NCI-H345 treated with DMSO at 0.1 percent for 48 hours (cell line): Measurements from ENCODE around the gene MAD1L1.
"Not testable (repeated sequence)": the region's sequence is repeated elsewhere in the genome, so short reads cannot be mapped to it uniquely, and the experiment has no call there.

Experiments
- DNase-seq: peaks from one replicate; lab custom pipeline; 2025; ENCODE audit not compliant: unreplicated experiment; lab: John Stamatoyannopoulos, UW

Gene MAD1L1

DNA sequence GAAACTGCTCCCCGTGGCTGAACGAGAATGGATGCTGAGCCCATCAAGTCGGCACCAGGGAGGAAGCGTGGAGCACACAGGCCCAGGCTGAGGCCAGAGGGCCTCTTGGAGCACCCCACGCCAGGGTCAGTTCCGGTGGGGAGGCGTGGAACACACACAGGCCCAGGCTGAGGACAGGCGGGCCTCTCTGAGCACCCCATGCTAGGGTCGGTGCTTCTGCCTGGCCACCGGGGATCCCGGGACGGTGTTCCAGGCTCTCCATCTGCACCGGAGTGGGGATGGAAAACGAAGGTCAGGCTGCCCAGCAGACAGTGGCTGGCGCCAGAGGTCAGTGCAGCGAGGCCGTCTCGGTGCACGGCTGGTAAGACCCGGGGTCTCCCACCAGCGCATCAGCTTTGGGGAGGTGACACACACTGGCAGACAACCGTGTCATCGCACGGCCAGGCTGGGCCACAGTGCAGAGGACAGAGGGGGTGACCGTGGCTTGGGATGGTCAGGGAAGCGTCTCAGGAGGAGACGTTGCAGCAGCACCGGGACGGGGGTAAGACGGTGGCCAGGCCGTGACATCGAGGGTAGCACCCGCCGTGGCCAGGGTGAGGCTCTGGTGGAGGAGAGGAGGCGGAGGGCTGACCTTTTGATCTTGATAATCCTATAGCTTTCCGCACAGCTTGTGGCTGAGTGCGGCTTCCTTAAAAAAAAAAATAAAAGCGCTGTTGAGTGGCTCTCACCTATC, 358.7 kb downstream of the MAD1L1 start:
- DNase-seq: no peak

DNA sequence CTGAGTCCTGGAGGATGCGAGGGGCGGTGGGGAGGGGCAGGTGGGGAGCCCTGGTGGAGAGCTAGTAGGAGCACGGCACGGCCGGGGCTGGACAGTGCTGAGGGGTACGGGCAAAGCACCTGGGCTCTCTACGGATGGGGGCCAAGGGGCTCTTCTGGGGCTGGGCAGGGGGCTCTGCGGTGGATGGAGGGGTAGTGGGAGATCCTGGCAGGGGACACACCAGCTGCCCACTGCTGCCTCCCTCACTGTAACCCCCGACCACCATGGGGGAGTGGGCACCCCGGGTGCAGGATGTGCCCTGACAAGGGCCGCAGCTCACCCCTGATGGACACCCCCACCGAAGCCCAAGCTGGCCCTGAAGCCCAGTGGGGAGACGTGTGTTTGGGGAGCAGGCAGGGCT, 359.3 kb downstream of the MAD1L1 start:
- DNase-seq: no peak

GRCh38 chr7:1873070-1873405, 359.7 kb downstream of the MAD1L1 start:
- DNase-seq: no peak

DNA sequence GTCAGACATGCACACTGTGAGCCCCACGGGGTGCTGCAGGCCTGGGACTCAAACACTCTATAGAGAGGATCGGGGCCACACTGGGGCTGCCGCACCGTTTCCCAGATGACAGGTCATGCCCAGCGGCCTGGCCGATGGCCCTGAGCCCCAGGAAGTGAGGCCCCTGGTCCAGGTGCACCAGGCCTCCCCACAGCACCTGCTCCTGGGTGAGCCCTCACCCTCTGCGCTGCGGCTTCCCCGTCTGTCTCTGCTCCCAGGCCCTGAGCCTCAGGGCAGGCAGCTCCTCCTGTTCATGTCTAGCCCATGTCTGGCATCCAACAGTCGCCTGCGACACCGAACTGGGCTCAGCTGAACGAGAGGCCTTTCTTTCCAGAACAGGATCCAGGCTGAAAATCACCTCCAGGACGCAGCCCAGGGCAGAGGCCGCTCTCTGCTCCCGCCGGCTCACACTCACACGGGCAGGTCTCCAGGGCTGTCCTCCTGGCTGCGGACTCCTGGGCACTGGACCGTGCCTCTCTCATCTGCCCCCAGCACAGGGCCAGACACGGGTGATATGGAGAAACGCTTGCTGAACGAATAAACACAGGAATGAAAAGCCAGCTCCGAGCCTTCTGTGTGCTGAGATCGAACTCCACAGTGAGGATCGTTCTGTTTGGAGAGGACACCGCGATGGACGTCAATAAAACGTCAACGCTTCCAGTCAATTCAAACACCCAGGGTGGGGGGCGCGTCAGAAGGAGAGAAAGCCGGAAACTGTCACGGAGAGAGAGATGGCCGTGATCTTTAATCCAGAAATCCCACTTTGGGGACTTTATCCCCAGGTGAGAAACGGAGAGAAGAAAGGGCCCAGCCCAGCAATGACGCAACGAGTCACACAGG, 360.3 kb downstream of the MAD1L1 start:
- no peak for DNase-seq

DNA sequence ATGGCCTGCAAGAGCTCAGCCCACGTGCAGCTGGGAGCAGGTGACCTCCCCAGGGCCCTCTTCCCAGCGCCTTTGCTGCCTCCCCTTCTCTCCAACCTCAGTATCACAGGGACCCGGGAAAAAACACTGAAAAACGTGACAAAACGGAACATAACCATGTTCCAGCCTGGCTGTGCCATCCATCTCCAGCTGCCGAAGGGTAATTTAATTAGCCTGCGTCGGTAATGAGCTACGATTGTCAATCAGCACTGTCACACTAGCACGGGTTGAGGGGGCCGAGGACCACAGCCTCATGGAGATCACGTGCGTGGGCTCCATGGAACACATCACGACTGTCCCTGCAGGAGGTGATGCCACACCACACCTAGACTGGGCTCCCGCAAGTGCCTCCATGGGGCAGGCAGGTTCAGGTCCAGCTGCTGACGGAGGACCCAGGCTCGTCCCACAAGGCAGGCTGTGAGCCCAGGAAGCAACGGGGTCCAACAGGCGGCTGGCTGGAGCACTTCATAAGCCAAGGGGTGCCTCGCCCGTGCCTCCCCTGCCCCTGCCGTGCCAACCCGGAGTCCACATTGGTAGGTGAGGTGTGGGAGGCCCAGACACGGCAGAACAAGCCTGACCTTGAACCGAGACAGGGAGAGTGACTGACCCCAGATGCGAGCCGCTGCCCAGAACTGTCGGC, 363.2 kb downstream of the MAD1L1 start:
- DNase-seq: no peak

DNA sequence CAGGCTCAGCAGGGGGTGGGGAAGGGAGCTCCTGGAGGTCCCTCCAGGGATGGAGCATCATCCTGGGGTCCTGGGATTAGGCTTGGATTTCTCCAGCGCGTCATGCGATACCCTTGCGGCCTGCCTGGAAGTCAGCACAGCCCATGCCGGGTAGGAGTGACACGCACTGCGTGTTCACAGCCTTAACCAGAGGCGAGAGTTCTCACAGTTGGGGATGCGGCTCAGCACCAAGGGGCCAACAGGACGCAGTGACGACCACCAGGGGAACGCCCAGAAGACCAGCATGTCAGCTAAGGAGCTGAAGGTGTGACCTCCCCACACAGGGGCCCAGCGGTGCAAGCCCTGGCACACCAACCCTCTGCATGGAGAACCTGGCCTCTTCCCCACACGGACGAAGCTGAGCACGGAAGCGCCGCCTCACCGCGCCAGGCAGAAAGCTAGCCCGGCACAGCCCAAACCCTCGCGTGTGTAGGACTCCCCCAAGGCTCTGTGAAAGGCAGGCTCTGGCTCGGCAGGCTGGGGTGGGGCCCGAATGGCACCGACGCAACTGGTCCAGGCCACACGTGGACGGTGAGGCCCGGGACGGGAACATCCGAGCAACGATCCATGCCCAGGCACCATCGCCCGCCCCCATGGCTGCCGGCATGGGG, 364.1 kb downstream of the MAD1L1 start:
- no peak for DNase-seq

DNA sequence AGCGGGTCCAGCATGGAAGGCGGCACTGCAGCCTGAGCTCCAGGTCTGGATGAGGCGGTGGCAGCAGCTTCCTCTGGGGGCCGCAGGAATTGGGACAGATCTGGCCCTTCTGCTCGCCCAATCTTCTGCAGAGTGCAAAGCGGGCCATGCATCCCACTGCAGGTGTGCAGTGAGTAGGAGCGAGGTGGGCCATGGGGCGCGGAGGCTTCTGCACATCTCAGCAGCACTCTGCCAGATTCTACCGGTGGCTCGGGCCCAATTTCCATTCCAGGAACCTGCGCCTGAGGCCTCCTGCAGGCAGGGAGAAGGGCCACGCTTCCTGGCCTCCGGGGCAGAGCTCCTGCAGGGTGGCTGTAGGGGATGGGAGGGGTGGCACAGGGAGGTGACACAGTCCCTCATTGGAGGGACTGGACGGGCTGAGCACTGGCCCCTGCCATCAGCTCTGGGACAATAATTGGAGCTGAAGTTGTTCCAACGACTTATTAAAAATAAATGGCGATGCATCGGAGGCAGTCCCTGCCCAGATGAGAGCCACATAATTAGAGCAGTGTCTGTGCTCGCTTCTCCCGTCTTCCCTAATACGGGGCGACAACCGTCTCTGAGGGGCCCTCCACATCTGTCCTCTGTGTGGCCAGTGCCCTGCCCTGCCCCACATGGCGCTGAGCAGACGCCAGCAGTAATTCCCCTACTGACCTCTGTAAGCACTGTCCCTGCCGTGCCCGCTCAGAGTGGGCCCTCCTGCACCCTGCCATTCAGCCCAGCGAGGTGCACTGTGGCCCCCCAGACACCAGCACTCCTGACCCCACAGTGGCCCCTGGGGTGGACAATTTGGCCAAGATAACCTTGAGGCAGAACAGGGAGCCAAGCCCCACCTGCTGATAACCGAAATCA, 365.1 kb downstream of the MAD1L1 start:
- no peak for DNase-seq

DNA sequence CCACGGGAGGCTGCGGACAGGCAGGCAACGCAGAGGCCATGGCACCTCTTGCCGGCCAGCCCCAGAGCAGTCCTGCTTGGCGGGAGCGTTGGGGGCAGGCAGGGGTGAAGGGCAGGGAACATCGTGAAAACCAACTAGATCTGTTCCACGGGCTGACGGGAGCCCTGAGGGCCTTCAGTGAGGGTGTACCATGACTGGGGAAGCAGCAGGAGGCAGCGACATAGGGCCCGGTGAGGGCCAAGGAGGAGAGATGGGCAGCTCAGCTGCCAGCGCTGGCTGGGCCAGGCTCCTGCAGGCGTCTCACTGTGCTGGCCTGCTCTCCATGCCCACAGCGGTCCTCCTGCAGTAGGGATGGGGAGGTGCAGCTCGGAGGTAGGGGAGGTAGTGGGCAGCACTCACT, 366.1 kb downstream of the MAD1L1 start:
- no peak for DNase-seq

GRCh38 chr7:1865571-1866255, 367.0 kb downstream of the MAD1L1 start:
- DNase-seq: no peak

DNA sequence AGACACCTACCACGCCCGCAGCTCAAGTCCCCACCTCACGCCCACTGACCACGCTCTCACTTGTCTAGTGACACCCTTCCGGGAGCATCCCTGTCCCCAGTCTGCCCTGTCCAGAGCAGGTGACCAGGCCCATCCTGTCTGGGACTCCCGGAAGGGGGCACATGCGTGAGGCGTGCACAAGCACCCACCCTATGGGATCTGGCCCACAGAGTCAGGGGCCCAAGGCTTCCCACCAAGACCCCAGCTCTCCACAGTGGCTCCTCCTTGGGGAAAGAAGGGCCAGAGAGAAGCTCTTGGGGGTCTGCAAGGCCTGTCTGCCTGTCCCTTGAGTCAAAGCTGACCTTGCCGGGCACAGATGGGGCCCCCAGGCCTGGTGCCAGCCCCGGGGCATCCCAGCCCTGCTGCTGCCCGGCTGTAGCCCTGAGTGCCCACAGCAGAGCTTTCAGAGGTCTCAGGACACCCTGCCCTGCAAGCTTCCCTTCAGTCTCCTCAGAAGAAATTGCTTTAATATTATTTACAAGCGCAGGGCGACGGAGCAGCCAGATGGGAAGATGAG, 367.7 kb downstream of the MAD1L1 start:
- DNase-seq: no peak

GRCh38 chr7:1864161-1864940, 368.4 kb downstream of the MAD1L1 start:
- DNase-seq: no peak

- no peak for DNase-seq
These were observed 369.4 kb downstream of the MAD1L1 start for GRCh38 chr7:1863091-1863900.

DNA sequence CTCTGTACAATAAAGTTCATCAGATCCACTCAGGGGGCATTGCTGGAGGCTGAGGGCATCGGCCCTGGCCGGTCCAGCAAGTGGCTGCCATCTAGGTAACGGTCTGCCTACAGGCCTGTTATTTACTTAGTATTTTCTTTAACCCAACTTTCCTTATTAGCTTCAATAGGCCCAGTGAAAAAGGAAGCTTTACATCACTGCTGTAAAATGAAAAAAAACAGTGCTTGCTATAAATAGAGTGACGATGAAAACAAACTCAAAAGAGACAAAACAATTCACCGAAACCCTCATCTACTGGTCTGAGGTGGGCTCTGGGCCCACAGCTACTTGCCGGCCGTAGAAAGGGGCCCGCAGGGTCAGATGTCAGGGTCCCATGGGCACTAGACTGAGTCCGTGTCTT, 370.2 kb downstream of the MAD1L1 start:
- DNase-seq: no peak

DNA sequence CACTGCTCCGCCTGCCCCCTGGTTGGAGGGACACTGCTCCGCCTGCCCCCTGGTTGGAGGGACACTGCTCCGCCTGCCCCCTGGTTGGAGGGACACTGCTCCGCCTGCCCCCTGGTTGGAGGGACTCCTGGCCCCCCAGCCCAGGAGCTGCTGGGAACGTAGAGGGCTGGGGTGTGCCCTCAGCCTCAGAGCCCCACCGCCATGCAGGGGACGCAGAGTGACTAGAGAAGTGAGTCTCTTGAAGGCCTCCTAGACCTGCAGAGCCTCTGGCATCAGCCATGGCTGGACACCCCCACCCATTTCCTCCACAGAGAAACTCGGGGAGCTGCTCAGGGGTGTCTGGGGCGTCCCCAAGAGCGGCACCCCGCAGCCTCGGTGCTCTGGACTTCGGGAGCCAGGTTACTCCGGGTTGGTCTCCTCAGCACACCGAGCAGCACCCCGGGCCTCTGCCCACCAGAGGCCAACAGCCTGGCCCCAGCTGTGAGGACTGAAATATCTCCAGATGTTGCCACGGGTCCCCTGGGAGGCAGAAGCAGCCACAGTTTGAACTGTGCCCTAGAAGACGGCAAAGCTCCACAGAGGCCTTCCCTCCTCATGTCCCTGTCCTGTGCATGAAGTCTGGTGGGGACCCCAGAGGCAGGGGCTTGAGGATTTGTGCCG, 370.8 kb downstream of the MAD1L1 start:
- DNase-seq: no peak

- not testable (repeated sequence) for DNase-seq
These were observed 371.6 kb downstream of the MAD1L1 start for GRCh38 chr7:1860881-1861798.

GRCh38 chr7:1859266-1860035, 373.3 kb downstream of the MAD1L1 start:
- no peak for DNase-seq
